Cortex of kidney (tissue), 1 donor: ENCODE measurements around the gene SSRP1.

ENCODE experiments used
- DNase-seq: peaks from one replicate; lab custom pipeline; 2025; lab: John Stamatoyannopoulos, UW

SSRP1 gene

DNA sequence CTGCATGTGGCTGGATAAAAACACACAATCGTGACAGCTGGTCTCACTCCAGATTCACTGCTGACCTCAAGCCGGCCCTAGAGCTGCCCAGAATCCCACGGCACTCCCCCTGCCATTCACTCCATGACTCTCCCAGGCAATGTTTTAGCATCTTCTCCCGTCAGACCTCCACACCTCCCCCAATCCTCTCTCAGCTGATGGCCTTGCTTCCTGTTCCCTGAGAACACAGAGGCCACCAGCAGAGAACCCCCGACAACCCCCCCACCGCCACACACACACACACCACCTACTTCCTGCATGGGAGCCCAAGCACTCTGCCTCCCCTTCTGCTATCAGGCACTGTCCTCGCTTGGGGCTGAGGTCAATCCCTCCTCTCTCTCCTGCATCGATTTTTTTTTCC, 20.2 kb downstream of the SSRP1 start:
- no peak for DNase-seq

DNA sequence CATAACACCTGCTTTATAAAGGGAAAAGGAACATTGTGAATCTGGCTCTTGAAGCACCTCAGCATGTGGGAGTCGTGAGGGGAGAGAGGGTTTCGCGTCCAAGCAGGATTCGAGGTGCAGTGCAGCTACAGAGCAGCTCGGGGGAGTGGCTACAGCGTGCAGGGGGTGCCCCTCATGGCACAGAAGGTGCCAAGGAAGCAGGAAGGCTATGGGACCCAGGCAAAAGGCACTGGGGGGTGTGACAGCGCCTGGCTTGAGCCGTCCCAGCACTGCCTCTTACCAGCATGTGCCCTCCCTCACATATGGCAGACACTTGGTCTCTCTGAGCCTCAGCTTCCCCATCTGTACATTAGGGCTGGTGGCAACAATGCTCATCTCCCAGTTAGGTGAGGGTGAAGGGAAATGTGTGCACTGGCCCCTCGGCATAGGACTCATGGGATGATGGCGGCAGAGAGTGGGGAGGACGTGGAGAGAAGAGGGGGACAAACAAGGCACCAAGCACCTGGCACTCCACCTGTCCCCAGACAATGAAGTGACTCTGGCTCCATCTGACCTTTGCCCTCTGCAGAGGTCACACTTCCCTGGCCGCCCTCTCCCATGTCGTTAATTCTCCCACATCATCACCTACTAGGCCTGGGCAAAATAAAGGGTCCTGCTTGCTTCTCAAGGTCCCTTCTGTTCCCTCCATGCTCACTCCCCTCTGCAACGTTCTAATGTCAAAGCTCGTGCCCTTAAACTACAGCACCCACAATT, 21.3 kb downstream of the SSRP1 start:
- no peak for DNase-seq

DNA sequence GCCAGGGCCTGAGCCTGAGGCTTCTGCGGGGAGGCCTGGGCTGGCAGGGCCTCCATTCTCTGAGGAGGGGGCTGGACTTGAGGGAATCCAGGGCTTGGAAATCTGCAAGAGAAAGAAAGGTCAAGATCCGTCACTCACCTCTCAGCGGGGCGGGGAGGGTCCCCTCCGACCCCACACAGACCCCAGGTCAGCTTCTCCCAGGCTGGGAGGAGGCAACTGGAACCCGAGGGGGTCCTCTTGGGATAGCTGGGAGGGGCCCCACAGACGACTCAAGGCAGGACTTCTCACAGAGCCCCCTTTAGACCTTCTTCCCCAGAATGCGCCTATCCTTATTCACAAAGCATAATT, 21.9 kb downstream of the SSRP1 start:
- no peak for DNase-seq

DNA sequence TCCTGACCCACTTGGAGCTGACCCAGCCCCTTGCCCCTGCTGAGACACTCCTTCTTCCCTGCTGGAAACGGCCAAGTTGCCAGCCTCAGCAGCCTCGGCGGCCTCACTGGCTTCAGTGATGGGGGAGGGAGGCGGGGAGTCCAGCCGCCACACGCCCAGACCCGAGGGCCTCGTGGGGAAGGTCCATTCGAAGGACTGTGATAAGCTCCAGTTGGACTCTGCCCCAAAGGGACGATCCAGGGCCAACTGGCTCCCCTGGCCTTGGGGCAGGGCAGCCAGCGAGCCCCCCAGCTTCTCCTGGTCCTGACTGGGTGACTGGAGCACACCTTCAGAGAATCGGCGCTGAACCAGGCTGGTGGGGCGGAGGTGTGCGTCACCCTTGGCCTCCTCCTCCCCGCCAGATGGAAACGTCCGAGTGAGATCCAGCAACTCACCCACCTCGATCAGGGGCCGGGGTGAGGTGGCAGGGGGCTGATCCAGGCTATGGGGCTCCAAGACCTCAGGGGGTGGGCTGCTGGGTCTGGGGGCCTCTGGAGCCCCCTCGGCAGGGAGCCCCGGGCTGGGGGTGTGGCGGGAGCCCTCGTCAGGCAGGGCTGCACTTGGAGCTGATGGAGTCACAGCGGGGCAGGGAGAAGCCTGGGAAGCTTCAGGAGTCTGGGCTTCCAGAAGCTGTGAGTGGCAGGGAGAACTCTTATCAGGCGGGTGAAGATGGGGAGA, 22.5 kb downstream of the SSRP1 start:
- DNase-seq: no peak

DNA sequence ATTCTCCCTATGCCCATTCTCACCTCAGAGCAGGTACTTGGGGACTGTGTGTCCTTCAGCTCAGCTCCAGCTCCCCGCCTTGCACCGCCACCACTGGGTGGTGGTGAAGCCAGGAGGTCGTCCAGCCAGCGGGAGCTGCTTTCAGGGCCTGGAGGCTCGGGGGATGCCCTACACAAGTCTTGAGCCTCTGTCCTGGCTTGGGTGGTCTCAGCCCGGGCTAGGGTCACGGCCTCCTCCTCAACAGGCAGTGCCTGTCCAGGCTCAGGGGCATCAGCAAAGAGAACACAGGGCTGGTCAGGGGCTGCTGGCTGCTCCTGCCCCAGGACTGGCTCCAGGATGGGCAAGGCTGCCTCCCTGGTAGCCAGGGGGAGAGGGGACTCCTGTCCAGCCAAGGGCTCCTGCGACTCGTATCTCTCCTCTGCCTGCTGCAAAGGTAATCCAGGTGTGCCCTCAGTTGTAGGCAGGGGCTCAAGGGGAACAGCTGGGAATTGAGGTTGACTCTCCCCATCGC, 23.1 kb downstream of the SSRP1 start:
- no peak for DNase-seq

DNA sequence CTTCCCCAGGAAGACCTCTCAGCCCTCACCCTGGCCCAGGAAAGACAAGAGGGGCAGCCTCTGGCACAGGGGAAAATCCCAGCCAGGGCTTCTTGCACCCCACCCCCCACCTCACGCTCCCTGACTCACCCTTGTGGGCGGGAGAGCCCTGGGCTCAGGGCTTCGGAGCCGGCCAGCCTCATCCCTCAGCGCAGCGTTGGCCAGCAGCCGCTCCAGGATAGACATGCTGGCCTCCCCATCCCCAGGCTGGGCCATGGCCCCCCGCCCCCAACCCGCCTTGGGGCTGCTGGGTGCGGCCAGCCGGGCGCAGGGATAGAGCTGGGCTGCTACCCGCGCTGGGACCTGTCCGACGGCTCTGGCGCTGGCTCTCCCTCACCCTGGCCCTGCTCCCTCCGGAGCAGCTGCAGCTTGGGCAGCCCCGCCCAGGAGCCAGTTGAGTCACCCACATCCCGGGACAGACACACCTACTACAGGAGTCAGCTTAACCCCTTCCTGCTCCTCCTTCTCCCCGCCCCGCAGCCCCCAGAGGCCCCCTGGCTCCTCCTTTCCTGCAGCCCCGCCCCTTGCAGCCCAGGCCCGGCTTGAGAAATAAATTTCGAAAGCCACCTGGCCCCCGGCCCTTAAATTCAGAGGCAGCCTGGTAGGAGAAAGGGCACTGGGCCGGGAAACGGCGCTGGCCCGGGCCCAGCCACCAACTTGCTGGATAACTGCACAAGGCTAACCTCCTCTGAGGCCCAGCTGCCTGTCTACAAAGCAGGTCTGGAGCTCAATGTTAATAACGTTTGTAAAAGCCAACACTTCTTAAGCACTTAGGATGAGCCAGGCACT, 24.4 kb downstream of the SSRP1 start:
- DNase-seq: no peak

DNA sequence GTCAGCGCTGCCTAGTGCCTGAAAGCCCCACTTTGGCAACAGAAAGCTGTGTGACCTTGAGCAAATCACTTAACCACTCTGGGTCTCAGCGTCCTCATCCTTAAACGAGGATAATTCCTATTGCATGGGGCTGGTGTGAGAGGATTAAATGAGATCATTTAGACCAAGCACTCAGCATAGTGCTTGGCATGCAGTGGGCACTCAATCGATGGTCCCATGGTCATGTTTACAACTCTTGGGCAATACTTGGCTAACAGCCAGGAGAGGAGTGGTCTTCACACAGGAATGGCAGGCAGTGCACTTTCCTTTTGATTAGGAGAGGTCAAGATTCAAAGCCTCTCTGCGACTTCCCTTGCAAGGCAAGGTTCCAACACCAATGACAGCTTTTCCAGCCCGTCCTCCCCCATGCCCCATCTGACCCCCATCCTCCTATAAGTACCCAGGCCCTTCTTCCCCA, 25.0 kb downstream of the SSRP1 start:
- DNase-seq: no peak

DNA sequence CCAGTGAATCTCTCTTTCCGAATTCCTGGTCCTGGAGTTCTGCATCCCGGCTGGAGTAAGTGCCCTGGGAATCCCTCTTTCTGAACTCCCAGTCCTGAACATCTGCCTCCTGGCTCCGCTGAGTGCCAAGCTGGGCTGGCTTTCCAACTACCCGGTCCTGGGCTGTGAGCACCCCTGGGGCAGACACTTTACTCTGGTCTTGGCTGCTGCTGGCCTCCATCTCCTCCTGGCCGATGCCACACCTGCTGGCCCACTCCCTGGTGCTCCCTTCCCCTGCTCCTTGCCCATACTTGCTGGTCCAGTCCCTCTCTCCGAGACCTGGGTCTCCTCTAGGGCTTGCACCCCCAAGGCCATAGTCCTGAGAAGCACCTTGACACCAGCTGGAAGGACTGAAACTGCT, 25.6 kb downstream of the SSRP1 start:
- DNase-seq: no peak

DNA sequence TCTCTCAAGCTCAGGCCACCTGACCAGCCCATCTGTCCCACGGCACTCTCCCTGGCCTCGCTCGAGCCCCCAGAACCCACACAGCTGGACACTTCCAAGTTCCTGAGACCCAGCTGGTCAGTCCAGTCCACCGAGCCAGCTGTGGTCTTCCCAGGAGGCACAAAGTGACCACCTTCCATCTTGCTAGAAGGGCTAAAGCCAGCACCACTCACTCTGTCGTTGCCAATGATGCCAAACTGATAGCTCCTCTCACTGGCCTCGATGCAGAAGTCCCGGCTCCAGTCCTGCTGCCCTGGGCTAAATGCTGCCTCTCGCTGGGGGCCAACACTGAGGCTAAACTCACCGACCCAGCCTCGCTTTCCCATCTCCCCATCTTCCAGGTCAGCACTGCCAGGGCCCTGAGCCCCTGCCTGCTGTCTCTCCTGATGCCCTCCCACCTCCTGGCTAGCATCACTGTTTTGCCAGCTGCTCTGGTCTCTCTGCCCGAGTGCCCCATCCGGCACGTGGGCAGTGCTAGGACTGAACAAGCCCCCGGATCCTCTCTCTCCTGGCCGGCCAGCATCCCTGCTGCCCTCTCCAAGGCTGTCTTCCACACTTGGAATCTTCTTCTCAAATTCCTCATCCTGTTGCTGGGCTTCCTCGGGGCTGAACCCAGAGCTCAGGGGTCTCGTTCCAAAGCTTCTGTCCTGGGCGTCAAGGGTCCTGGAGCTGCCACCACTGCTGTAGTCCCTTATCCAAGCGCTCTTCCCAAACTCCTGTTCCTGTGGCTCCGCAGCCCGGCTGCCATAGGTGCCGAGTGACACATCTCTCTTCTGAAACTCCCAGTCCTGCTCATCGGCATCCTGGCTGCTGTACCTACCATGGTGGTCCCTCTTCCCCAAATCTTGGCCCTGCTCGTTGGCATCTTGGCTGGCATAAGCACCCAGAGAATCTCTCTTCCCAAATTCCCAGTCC, 26.3 kb downstream of the SSRP1 start:
- DNase-seq: no peak

DNA sequence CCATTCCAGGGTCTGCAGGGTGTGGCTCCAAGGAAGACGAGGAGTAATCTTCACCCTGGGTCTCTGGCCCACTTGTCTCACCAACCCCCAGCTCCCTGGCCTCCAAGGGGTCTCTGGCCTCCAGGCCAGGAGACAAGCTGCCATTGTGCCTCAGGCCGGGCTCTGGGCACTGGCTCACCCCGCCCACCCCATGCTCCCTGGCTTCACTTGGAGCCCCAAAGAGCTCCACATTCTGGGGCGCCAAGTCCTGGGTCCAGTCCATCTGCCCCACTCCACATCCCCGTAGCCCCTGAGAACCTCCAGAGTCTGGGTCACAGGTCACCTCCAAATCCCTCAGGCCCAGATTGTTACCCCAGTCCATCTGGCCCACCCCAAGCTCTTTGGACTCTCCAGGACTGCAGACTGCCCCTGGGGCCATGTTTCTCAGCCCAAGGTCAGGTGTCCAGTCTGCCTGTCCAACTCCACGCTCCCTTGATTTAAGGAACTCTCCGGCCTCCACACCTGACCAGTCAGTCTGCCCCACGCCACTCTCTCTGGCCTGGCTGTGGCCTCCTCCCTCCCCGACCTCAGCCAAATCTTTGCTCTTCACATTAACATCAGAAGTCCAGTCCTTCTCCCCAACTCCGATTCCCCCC, 27.1 kb downstream of the SSRP1 start:
- no peak for DNase-seq

DNA sequence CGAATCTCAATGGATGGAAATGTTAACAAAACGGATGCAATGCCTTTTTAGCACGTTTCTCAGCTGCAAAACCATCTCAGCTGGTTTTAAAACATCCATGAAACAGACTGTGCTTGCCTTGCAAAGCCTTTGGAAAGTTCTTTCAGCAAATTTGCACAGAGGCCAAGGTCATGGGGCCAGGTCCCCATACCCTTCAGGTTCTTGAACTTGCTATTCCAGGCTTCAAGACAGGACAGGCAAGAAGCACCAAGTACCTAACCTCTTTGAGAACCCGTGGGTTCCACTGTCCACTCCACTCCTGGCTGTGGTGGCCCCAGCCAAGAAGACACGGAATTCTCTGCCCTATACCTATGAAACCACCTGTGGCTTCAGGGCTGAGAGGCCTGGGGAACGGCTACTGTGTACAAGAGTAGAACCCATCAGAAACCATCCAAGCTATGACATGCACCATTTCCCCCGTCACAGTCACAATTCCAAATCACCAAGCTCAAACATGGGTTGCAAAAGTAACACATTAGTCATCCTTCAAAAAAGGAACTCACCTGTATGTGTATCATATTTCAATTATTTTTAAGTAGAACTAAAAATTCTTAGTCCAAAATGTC, 27.9 kb downstream of the SSRP1 start:
- no peak for DNase-seq

DNA sequence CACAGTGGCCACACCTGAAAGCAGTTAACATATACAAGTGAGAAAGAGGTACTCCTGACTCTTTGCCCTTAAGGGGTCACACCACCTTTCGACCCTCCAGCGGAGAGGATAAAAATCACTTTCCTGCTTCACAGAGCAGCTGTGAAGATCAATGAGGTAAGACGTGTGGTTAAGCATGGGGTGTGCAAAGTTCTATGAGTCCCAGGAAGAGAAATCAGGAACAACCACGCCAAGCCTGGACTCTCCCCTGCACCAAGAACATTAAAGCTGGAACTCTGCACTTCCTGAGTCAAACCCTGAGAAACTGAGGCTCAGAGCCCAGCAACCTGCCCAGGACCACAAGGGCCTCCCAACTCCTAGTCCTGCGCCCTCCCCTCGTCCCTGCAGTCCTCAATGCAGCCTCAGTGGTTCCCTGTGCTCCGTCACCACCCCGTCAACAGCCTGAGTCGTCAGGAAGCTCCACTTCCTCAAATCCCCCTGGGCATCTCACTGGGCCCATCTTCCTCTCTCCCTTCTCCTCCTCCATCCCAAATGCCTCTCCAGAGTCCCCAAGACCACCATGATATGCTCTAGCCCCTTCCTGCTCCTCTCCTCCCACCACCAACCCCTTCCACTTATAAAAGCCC, 28.6 kb downstream of the SSRP1 start:
- no peak for DNase-seq

DNA sequence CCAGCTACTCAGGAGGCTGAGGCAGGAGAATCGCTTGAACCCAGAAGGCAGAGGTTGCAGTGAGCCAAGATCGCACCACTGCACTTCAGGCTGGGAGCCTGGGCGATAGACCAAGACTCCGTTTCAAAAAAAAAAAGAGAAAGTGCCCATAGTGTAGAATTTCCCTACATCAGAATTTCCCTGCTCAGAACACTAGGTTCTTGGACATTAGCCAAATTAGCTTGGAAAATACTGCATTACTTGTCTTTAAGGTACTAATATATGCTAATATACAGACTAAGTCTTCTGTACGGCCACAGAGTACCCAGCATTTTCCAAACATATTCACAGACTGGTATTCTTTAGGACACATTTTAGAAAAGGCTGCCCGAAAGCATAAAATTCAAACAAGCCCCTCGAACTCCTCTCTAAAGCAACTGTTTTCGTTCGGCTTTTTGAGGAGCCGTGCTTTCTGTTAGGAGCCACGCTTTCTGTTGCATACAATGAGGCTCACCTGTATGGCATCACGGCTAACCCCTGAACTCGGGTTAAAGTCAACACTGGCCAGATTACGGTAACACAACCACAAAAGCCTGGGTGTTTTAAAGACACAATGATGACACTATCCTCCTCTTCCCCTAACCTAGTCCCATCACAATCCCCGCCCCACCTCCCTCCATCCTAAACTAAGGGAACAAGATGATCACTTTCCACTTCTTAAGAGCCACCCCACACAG, 29.4 kb downstream of the SSRP1 start:
- no peak for DNase-seq

DNA sequence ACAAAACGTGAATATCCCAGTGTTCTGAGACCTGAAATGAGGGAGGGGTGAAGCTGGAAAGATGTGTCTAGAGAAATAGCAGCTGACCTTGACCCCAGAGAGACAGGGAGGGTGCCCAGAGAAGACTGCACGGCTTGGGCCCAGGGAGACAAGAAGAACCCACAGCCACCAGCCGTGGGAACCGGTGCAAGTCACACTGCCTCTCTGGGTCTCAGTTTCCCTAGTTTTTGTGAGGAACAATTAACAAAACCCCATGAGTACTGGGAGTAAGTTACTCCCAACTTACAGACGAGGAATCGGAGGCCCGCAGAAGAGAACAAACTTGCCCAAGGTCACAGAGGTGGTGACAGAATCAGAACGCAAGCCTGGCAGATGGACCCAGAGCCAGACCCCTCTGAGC, 30.2 kb downstream of the SSRP1 start:
- DNase-seq: no peak

DNA sequence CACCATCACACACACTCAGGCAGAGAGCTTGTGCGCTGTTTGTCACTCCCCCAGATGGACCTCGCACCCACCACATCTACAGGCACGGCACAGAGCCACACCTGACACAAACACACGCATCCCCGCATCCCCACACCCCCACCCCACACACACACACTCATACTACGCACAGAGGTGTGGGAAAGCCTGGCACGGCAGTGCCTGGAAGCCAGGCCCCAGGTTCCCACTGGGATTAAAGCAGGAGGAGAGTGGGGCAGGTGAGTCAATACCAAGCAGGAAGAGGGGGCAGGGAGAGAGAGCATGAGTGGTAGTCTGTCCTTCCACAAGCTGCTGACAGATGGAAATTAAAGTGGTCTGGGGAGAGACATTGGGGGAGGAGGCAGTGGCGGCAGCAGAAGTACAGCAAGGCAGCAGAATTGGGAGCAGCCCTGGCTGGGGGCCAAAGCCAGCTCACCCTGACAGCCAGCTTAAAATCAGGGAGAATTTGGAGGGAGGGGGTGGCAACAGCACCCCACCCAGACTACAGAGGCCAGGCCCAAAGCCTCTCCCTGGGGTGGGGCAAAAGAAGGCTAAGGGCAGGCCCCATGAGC, 31.6 kb downstream of the SSRP1 start:
- DNase-seq: no peak

DNA sequence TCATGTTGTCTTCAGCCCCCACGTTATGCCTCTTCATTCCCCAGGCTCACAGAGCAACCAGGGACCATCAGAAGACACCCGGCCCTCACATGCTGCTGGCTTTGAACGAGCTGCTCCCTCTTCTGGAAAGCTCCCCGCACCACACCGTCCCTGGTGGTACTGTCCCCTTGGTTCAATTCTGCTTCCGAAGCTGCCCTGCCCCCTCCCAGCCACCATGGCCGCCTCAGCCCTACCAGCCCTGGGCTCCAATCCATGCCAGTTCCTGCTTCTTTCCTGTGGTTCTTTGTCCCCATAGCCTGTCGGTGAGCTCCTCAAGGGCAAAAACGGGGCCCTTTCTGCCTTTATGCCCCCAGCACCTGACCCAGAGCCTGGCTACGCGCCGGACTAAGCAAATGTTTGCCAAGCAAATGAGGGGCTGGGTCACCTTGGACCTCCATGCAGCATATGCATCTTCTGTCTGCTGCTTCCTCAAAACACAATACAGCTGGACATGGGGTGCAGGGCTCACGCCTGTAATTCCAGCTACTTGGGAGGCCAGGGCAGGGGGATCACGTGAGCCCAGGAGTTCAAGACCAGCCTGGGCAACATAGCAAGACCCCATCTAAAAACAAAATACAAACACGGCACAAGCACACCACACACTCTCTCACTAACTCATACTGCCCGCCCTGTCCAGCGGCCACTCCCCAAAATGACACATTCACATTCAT, 32.3 kb downstream of the SSRP1 start:
- no peak for DNase-seq

DNA sequence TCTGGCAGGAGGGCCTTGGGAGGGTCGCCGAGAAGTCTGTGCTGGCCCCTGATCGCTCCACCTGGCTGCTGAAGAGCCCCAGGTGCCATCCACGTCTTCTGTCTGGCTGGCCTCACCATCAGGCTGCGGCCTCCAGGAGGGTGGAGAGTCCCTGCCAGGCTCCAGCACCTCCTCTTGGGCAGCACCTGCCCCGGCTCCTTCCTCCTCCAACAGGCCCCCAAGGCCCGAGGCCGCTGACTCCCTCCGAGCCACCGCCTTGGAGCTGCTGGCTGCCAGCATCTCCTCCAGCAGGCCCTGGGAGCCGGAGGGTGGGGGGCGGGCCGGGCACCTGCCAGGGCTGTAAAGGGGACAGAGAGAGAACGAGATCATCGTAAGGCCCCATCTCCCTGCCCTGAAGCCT, 33.2 kb downstream of the SSRP1 start:
- DNase-seq: no peak

DNA sequence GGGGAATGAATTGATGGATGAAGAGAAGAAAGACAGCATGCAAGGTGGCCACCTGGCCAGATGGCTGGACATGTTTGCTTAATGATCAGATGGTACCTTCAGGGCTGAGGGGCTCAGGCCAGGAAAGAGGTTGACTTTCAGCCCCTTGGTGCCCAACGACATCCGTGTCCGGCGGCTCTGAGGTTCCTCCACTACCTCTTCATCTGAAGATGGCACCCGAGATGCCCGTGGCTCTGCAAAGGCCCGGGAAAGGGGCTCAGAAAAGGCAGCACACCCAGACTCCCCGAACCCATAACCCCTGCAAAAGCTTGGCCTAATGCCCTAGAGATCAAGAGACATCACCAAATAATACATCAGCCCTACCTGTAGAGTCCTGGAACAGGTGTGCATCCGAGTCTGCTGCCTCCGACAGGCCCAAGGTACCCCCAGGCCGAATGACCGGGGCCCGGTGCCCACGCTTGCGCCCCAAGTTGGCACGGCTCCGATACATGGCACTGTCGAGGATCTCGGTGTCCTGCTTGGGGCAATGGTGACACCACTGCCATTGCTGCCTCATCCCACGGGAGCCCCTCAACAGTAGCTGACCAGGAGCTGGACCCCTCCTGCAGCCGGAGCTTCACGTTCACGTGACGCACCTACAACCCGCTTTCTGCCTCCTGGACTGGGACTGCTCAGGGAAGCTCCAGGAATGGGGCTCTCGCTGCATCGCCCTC, 33.8 kb downstream of the SSRP1 start:
- DNase-seq: no peak
